HG03354 (cell line): ENCODE results near the gene KLHL29.

Experiments
- ATAC-seq: cut with Tn5 transposase; IDR thresholded peaks from one replicate; pipeline ENCODE4 v1.9.1; 2021; ENCODE audit warnings: mild to moderate bottlenecking; ENCODE audit not compliant: unreplicated experiment, poor library complexity, severe bottlenecking

KLHL29 gene

DNA sequence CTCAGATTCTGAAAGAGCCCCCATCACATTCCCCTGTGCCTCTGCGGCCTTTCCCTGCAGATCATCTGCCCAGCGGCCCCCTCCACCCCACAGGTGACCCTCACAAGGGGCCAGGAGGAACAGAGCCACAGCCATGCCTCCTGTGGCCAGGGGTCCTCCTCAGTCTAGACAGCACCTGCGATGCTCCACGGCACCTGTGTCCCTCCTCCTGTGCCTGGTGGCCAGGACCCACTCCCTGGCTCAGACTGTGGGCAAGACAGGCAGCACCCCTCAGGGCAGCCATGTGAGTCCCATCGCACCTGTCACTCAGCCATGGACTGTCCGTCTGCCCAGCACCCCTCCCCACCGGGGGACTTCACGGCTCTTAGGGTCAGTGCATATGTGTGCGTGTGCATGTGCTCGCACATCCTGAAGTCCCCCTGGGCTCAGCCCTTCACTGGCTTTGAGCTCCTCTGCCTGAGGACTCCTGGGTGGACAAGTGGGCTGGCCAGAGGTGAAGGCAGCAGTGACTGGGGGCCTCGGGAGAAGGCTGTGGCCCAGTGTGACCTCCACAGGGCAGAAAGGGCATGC, 304.2 kb downstream of the KLHL29 start:
- ATAC-seq: no peak

DNA sequence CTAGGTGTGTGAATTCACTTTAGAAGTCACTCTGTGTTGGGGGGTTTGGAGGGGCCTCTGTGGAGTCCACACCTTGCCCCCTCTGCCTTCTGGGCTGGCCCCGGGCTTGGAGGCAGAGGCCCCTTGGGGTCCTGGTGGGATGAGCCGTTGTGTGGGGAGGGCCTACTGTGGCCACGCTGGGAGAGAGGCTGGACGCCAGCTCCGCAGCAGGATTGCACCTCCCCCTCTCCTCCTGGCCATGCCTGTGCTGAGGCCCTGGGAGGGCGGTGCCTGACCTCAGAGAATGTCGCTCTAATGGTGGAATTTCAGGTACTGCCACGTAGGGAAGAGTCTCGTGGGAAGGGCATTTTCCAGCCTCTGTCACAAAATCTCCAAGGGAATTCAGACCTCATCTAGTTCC, 304.9 kb downstream of the KLHL29 start:
- ATAC-seq: no peak

DNA sequence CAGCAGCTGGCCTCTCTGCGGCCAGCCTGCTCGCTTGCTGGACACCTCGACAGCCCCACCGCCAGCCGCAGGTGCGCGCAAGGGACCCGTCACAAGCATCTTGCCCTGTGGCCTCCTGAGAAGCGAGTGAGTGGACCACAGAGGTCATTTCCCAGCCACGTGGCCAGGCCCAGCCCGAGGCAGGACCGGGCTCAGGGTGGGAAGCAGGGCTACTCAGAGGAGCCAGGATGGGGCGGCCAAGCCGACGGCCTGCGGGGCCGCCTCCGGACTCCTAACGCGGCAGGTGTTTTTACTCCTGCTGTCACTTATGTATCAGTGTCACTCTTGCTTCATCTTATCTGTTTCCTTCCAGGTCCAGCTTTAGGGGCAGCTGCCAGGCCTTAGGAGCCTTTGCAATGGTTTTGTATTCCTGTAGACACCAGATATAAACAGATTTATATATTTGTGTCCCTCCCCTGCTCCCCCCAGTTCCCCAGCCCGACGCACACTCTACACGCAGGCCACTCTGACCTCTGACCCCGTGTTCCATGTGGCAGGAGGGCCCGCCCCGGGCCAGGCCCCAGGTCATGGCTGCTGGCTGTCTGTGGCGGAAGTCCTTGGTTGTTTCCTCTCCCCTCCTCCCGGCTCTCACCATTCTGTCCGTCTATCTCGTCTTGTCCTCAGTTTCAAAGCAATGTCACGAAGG, 305.6 kb downstream of the KLHL29 start:
- ATAC-seq: no peak

DNA sequence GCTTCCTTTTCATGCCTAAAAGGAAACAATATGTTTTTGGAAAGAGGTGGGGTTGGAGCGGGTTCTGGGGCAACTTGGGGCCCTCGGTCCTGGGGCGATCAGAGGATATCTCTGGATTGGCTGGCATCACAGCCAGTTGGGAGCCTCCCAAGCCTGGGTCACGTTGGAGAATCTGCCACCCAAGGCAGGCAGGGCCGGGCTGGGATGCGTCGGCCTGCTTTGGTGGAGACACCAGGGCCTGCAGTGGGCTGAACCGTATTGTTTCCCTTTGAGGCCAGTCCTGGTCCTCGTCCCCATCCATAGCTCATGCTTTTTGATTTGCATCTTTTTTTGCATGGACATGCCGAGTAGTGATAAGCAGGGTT, 306.1 kb downstream of the KLHL29 start:
- no peak for ATAC-seq

DNA sequence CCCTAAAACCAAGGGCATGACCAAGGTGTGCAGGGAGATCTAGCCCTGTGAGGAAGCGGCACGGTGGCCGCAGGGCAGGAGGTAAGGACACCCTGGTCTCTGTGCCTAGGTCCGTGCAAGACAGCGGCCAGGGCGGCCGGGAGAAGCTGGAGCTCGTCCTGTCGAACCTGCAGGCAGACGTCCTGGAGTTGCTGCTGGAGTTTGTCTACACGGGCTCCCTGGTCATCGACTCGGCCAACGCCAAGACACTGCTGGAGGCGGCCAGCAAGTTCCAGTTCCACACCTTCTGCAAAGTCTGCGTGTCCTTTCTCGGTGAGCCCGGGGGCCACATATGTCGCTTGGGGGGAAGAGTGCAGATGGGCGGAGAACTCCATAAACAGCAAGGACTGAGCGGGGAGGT, 306.6 kb downstream of the KLHL29 start:
- no peak for ATAC-seq

DNA sequence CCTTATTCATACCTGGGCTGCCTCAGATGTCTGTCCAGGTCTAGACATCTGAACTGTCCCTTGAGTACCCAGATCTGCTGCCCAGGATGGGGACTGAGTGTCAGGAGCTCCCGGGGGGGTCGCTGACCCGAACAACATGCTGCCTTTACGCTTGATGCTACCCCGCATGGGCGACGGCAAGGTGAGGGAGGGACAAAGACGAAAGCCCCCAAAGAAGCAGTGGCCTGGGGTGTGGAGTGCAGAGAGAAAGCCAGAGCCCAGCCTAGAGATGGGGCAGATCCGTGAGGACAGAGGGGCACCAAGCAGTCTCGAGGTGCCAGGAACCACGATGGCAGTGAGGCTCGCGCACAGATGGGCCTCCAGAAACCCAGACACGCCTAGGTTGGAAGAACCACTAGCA, 307.3 kb downstream of the KLHL29 start:
- ATAC-seq: no peak

DNA sequence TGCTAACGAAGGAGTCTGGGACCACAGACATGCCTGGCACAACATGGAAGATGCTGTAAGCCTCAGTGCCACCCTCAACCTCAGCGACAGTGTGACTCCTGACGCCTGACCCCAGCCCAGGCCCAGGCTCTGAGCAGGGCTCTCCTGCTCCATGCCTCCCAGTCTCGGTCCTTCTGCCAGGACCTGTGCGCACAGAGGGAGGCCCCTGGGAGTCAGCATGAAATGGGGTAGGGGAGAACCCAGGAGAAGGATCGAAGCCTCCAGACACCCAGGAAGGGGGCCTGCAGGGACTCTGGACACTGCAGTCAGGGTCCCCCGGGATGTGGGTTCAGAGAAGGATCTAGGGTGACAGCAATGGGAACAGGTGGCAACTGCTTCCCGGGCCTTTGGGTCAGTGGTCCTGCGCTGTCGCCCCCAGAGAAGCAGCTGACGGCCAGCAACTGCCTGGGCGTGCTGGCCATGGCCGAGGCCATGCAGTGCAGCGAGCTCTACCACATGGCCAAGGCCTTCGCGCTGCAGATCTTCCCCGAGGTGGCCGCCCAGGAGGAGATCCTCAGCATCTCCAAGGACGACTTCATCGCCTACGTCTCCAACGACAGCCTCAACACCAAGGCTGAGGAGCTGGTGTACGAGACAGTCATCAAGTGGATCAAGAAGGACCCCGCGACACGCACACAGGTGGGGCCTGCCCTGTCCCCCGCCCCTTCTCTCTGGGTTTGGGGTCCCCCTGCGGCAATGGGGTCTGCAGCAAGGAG, 308.0 kb downstream of the KLHL29 start:
- ATAC-seq: no peak

DNA sequence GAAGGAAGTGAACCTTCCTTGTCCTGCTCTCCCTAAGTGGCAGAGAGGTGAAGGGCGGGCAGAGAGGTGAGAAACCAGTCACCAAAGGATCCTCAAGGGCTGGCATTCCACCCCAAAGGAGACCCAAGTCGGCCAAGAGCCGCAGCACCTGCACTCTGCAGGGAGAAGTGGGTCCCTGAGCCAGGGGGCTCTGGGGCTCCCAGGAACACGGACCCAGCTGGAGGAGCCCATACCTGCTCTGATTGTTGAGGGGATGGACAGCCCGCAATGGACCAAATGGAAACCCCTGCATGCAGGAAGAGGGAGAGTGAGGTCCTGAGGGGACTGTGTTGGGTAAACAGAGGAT, 308.6 kb downstream of the KLHL29 start:
- ATAC-seq: no peak

DNA sequence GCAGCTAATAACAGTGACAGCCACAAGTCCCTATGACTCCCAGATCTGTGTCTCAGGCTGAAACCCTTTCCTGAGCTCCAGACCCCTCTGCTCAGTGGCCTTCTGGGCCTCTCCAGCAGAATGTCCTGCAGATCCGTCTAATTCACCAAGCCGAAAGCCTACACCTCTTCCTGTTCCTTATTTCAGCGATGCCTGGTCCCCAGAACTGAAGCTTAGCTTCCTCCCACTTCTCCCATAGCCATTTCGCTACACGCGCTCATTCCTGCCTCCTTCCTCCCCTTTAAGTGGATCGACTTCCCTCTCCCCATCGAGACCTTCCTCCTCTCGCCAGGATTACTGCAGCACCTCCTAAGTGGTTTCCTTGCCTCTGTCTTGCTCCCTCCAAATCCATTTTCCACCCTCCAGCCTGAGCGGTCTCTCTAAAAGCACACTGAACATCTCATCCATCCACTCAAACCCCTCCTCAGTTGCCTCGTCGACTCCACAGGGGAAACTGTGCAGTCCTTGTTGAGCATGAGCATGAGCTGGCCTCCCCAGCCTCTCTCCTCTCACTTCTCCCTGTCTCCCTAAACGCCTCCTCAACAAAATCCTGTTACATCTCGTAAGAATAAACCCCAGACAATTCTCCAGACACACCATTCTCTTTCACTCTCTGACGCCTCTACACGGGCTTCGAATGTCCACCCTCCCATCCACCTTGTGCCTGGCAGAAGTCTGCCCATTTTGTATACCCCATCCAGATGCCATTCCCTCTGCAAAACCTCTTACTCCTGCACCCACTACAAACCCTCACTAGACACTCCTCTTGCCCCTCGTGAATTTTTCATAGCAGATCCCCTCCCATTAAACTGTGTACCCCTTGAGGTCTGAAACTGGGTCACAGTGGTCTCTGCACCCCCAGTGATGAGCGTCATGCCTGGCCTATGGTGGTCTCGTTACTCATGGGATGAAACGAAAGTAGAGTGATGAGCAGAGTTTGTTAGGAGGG, 309.4 kb downstream of the KLHL29 start:
- no peak for ATAC-seq

DNA sequence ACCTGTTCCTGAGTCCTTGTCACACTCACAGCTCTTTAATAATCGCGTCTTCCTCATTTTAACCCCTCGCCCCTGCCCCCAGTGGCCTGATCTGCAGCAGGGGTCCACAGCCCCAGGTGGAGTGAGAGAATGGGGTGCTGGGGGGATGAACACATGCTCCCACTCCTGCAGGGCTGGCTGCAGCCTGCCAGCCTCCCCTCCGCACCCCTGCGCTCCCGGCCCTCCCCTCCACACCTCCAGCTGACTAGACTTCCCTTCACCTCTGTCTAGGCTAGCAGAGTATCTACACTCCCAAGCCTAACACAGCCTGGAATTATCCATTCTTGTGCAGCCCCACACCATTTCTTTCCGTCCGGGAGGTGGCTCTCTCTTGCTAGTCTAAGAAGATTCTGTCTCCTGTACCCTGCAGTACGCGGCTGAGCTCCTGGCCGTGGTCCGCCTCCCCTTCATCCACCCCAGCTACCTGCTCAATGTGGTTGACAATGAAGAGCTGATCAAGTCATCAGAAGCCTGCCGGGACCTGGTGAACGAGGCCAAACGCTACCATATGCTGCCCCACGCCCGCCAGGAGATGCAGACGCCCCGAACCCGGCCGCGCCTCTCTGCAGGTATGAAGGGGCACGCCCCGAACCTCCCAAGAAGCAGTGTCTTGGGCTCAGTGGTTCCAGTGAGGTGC, 310.4 kb downstream of the KLHL29 start:
- ATAC-seq: no peak

DNA sequence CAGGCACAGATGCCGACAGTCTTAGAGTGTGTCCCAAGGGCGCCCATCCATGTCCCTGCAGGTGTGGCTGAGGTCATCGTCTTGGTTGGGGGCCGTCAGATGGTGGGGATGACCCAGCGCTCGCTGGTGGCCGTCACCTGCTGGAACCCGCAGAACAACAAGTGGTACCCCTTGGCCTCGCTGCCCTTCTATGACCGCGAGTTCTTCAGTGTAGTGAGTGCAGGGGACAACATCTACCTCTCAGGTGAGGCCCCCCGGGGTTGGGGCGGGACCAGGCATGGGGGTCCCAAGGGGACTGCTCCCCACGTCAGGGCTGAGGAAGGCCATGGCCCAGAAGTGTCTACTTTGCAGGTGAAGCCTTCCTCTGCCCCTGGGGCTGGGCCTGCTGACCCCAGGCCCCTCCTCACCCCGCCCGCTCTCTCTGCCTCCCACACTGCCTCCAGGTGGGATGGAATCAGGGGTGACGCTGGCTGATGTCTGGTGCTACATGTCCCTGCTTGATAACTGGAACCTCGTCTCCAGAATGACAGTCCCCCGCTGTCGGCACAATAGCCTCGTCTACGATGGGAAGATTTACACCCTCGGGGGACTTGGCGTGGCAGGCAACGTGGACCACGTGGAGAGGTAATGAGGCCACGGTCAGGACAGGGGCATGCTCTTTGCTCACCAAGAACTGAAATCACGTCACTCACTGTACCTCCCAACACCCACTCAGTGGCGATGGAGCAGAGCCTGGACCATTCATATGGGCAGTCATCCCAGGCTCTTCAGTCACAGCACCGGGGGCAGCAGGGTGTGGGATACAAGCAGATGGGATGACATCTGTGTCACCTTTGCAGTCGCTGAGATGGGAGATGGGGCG, 311.1 kb downstream of the KLHL29 start:
- no peak for ATAC-seq

DNA sequence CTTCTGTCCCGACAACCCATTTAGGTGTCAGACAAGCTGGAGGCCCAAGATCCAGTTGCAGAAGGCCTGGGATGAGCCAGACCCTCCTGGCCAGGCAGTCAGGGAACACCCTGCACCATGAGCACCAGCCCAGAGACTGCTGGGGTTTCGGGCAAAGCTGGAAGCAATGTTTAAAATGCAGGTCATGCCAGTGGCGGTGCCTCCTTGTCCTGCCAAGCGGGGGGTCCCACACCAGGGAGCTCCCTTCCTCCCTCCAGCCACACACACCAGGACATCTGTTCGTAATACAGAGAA, 311.7 kb downstream of the KLHL29 start:
- ATAC-seq: no peak

DNA sequence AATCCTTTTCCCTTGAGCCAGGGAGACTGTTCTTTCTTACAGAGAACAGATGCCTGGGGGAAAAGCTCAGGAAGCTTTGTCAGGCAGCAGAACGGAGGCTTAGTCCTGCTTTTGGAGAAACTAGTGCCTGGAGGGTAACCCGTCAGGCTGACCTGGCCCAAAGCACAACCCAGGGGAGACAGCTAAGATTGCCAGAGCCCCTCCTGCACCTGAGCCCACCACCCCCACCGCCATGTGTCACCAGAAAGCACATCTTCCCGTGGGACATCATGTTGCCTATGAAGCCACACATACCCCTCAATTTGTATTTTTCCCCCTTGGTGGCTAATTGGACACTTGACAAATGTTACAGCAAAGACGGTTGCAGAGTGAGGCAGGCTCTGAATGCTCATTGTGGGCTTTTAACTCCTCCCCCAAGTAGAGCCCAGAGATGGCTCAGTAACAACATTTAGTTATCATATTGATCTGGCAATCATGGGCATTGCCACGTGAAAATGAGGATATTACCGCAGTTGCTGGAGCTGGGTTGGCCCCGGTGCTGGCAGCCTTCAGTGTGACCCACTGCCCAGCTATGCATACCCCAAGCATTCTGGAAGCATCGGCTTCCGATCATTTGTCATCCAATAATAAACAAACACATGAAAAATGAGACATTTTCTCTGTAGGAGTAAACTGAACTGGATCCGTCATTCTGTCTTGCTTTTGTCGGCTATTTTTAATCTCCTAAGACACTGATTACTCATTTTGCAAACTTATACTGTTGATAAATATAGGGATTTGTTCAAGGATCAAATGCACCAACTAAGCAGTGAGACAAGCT, 312.5 kb downstream of the KLHL29 start:
- ATAC-seq: no peak

DNA sequence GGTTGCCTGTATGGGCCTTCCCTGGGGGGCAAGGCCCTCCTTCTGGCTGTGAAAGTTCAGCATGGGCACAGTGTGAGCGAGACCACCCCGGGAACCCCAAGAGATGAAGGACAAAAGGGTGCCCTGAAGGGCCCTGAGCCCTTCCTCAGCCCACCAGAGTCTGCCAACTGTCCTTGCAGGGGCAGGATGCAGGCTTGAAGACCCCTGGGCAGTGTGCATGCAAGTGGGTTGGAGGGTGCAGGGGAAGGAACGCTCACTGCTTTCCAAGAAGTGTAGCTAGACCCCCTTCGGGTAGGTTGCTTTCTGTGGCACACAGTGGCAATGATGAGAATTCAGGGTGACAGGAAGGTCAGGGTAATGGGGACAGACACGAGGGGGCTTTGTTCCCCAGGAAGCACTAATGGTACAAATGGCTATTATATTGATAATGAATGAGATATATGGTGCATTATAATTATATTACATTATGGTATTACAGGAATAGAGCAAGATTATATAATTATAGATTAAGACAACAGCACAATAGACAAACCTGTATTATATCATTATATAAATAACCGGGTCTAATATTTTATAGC, 313.2 kb downstream of the KLHL29 start:
- ATAC-seq: no peak

DNA sequence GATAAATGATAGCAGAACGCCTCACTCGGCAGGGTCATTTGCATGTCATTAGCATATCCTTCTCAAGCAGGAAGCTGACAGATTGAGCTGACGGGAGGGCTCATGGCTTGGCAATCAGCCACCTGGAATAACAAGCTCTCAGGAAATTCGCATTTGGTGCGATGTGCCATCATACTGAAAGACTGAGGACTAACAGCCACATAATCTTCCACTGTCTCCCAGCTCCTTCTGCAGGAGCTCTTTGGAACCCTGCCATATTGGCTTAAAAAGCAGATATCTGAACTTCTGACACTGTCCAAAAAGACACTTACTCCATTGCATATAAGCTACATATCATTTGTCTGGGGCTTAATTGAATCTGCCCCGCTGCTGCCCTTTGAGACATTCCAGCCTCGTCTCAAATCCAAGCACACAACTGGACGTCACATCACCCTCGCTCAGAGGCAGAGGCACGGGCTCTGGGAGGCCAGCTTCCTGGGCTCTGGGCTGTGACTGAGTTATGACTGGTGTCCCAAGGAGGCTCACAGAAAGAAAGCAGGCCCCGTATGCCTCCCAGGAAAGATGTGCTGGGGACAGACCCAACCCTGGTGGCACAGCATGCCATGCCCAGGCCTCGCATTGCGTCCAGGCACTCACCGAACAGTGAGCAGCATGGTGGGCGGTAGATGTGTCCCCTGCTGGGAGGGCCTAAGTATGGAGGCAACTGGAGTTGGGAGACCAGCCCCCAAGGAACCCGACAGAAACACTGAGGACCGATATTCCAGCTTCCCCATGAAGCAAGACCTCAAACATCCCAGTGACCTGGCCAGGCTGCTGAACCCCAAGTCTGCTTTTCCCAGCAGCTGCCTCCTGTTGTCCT, 314.0 kb downstream of the KLHL29 start:
- no peak for ATAC-seq

DNA sequence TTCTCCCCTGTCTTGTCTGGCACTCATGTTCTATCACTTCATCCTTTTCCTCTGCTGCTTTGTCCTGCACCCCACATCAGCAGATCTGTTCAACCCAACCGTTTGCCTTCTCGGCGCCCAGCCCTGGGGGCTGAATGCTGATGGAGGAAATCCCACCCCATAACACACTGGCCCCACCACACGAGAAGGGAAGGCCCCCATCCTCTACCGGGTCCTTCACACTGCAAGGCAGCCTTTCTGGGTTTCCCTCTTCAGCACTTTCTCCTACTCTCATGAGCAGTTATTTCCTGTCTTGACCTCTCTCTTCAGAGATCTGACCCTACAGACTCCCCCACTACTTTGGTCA, 314.6 kb downstream of the KLHL29 start:
- ATAC-seq: no peak

DNA sequence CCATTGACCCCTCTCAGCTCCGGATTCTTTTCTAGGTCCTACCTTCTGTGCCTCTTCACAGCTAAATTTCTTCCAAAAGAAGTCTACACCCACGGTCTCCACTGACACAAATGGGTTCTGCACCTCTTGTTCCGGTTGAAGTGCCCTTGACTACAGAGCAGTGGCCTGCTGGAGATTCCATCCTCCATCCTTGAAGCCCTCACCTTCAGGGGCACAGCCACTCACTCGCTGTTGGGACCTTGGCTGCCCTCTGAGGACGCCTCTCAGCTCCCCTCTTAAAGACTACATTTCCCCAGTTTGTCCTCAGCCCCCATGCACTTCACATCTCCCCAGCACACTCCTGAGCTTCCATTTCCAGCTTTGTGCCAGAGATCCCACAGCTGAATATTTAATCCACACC, 315.6 kb downstream of the KLHL29 start:
- no peak for ATAC-seq
